NCI-H2171 (cell line): ENCODE measurements around the gene CDK1.

Experiments used
- DNase-seq: peaks from one replicate; lab custom pipeline; 2025; lab: John Stamatoyannopoulos, UW

The CDK1 gene

DNA sequence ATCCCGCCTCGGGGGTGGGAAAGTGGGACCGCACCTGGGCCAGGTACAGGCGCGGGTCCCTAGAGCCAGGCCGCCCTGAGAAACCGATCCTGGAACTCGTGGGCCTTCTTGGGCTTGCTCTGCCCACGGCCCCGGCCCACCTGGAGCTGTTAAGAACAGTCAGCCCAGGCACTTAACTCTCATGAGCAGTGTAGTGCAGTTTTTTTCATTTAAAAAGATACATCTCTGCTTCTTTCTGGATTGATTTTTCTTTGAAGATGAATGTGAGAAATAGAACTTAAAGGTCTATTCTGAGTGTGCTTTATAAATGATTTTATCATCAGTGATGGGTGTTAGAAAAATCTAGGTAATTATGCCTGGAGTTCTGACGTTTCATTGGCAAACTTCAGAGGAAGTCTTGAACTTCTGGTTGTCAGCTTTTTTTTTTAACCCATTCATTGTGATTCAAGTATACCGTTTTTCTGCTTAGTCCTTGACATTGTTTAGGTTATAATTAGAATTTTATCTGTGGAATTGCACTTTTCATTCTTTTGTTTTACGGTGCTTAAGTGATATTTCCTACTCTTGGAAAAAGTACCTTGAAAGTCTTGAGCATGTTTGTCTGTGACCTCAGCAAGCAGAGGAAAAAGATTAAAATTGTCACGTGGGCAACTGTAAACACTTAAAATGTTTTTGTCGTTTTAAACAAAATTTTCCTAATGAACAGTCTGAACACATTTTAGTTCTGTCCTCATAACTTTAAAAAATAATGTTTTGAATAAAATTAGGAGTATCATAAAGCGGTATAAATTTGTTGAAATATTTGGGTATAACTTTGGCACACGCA lies 906 bp downstream of the CDK1 start:
- DNase-seq, result no peak

DNA sequence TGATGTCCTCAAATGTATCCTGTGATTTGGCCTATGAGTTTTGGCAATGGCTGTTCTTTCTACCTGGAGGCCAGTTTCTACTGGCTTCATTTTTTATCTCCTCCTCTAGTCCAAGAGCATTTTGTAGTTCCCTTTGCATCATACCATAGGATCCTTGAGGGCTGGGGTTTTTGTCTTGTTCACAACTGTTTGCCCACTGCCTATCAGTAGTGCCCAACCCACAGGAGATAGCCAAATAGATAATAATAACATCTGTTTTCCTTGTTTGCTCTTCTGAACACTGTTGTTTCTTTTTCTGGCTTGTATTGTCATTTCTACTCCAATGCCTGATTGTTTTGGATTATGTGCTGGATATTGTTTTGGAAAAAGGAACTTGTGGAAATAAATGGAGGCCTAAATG lies 3.4 kb downstream of the CDK1 start:
- no peak for DNase-seq

GRCh38 chr10:60784641-60785040 lies 6.4 kb downstream of the CDK1 start:
- no peak for DNase-seq

DNA sequence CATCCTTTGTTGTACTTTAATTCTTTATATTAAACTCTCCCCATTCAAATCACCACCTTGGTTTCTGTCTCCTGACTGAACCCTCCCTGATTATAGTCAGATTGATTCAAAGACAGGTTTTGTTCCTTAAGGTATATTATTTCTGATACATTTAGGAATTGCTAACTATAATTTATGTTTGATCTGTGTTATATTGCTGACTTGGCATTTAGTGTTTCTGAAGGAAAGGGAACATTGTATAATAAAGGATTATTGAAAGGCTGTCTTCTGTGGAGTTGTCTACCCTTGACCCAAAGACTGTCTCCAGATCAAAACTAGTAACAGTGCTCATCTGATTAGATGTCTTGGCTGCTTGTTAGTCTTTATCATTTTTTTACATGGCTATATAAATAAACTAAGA lies 10.3 kb downstream of the CDK1 start:
- no peak for DNase-seq

GRCh38 chr10:60789340-60789739 lies 11.1 kb downstream of the CDK1 start:
- no peak for DNase-seq

DNA sequence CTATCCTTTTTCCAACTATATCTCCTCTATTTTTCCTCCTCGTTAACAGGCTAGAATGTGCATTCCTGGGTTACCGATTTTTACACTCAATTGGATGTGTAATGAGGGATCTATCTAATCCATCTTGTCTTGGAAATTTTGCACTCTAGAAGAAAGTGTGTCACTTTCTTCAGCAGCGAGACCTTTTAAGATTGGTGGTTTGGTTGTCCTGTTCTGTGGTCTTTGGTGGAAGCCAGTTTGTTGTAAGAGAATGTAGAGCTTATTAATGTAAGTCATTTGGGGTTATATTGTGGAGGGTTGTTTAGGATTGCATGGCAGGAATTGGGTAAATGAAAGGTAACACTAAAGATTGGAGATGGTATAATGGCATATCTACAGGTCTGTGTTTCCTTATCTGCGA lies 16.7 kb downstream of the CDK1 start:
- no peak for DNase-seq

DNA sequence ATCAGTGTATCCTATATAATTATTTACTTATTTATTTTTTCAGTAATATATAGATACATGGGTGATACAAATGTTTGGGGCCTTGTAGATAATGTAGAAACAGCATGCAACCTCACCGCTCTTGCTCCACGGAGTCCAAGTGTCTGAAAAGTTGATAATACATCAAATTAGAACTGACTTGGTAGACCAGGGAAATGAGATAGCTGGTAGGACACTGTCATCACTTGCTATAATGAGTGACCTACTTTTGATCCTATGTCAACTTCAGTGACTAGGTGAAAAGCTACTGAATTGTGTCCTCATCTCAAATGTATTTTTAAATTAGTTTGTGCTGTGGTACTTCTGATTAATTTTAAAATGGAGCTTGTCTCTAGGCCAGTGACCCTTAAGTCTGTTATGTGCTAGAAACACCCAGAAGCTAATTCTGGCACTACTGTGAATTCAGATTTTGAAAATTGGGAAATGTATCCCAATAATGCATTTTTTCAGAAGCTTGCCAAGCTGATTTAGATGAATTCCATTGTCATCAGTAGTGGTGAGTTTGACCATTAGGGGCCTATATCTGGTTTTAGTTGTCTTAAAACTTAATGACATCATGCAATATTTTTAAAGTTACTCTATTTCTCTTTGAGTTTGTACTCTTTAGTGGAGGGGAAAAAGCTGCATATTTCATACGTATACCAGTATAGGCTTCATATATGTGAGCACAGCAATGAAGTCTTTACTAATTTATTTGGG lies 17.4 kb downstream of the CDK1 start:
- DNase-seq, result no peak

- no peak for DNase-seq
These were observed 18.2 kb downstream of the CDK1 start for GRCh38 chr10:60796481-60796880.

GRCh38 chr10:60797200-60797599 lies 18.9 kb downstream of the CDK1 start:
- DNase-seq, result no peak

DNA sequence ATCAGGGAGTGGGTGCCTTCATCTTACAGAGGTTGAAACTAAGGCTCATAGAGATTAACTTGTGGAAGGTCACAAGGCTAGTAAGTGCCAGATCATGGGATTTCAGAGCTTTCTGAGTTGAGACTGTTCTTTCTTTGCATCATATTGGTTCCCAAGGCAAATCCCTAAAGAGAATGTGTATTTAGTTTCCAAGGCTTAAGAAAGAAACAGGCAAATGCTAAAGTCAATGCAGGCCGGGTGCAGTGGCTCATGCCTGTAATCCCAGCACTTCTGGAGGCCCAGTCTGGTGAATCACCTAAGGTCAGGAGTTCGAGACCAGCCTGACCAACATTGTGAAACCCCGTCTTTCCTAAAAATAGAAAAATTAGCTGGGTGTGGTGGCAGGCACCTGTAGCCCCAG lies 19.8 kb downstream of the CDK1 start:
- no peak for DNase-seq

DNA sequence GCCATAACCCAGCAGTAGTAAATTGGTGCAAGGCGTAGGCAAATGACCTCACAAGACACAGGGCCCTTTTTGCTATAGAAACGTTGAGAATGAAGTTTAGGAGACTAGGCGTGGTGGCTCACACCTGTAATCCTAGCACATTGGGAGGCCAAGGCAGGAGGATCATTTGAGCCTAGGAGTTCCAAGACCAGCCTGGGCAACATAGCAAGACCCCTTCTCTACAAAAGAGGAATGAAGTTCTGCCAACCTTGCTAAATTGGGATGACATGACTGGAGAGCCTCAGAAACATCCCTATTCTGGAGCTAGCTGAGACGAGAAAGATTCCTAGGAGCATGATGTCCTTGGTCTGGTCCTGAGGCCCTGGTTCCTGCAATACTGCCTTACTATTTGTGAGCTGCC lies 20.6 kb downstream of the CDK1 start:
- no peak for DNase-seq

GRCh38 chr10:60799971-60800650 lies 21.8 kb downstream of the CDK1 start:
- DNase-seq, result no peak

DNA sequence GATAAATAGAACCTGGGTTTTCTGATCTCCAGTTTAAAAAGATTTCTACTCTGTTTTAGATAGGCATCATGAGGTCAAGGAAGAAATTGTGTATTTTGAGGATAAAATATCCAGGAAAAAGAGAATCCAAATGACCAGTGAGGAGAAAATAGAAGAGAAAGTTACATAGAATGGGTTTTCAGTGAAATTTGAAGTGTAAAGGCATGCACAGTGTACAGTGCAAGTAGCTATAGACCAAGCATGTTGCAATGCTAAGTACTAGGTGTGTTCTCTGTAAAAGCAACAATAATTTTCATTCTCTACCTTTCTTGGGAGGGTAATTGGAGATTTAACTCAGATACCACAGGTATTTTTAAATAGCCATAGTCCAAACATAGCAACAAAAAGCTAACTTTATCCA lies 22.6 kb downstream of the CDK1 start:
- DNase-seq, result no peak

GRCh38 chr10:60801522-60801921 lies 23.2 kb downstream of the CDK1 start:
- DNase-seq, result no peak

- DNase-seq, result no peak
These were observed 25.2 kb downstream of the CDK1 start for GRCh38 chr10:60803433-60803832.

DNA sequence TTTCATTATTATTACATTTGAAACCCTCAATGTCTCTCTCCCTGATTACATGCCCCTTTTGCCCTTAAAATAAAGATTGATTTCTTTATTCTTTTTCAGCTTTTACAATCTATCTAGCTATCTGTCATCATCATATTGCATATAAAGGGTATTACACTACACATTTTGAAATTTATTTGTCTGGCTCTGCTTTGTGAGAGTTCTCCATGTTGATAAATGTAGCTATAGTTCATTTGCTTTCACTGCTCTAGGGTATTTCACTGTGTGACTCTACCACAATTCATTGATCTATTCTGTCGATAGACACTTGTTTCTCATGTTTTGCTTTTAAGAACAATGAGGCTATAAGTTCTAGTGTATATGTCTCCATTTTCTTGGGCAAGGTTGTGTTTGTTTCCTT lies 25.6 kb downstream of the CDK1 start:
- no peak for DNase-seq

GRCh38 chr10:60806921-60807320 lies 28.6 kb downstream of the CDK1 start:
- no peak for DNase-seq

DNA sequence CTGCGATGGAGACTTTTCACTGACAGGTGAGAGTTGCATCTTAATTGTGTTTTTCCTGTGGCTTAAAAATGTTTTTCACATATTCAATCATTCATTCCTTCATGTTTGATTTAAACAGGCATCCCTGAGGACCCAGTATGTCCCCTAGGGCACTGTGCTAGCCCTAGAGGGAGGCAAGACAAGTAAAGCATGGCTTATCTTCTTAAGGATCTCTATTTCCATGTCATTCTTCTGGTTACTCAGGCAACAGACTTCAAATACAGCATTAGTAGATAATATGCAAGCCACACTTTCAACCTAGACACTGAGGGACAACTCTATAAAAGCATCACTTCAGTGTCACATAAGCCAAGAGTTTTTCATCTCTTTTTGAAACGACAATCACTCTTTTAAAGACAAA lies 29.2 kb downstream of the CDK1 start:
- DNase-seq, result no peak

- DNase-seq, result no peak
These were observed 29.8 kb downstream of the CDK1 start for GRCh38 chr10:60808036-60808435.

GRCh38 chr10:60809157-60809556 lies 30.9 kb downstream of the CDK1 start:
- no peak for DNase-seq

DNA sequence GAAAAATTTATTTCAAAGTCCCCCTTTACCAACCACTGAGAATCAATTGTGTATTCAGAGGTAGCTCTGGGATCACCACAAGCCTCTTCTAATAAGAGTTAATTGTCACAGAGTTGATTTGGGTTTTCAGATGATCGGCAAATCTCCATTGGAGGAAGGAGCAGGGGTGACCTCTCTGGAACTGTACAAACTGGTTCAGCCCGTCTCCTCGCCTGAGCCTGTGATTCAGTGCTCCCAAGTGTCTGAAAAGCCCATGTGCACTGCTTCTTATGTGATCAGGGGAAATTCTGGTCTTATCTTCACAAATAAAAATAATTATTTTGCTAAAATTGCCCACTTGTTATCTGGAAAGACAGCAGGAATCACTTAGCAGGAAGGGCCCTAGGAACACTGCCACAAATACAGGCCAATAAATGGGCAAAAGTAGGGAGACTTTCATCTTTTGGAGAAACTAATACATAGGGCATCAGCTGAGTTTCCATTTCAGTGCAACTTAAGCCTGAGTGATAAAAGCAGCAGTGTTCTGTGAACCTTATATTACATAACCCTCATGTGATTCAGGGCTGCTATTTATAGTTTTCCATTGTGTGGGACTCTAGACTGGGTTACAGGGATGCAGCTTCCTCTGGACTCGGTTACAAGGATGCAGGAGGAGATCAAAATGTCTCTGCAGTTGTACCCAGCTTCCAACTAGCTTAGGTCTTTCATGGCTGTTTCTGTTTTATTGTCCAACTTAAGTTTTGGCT lies 32.3 kb downstream of the CDK1 start:
- DNase-seq, result no peak
